NCI-H2081 treated with DMSO at 0.1 percent for 48 hours (cell line): ENCODE measurements around the gene PRAMEF13.
"Not testable (repeated sequence)": the region's sequence is repeated elsewhere in the genome, so short reads cannot be mapped to it uniquely, and the experiment has no call there.

Experiments
- DNase-seq: peaks from one replicate; lab custom pipeline; 2025; lab: John Stamatoyannopoulos, UW

PRAMEF13 gene, protein sequence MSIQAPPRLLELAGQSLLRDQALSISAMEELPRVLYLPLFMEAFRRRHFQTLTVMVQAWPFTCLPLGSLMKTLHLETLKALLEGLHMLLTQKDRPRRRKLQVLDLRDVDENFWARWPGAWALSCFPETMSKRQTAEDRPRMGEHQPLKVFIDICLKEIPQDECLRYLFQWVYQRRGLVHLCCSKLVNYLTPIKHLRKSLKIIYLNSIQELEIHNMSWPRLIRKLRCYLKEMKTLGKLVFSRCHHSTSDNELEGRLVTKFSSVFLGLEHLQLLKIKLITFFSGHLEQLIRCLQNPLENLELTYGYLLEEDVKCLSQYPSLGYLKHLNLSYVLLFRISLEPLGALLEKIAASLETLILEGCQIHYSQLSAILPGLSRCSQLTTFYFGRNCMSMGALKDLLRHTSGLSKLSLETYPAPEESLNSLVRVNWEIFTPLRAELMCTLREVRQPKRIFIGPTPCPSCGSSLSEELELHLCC

DNA sequence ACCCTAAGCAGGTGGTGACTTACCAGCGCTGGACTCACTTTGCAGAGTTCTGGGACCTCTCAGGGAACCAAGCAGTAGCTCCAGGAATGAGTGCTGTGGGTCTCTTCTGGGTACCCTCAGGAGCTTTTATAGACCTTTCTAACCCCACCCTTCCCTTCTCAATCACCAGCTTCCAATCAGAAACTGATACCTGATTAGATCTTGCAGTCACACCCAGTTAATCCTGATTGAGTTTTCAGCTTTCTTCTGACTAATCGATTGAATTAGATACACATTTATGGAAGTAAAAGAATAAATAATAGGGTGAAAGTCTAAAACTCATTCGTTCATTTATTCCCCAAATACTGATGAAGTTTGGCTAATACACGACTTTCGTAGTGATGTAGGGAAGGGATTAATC, at the start of gene PRAMEF13:
Gene PRAMEF13 (minus strand): TSS at position 101 of the 400 bp plus-strand sequence. CDS start 1,820 bp downstream, outside the sequence.
- not testable (repeated sequence) for DNase-seq

DNA sequence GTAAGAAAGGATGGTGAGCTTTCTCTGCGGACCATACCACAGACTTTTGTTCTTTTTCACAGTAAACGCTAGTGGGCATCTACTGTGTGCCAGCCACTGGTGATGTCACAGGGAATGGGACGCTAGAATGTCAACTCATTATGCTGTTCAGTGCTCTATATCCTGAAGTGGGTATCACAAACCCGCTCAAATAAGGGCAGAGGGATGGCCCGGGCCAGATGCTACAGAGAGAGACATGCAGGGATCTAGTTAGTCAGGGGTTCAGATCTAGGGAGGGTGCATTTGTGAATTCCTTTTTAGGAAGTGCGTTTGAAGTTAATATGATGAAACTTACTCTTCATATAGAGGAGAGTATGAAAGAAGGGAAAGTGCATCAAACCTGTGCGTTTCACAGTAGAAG, 45.9 kb upstream of the PRAMEF13 start:
- DNase-seq, result not testable (repeated sequence)

DNA sequence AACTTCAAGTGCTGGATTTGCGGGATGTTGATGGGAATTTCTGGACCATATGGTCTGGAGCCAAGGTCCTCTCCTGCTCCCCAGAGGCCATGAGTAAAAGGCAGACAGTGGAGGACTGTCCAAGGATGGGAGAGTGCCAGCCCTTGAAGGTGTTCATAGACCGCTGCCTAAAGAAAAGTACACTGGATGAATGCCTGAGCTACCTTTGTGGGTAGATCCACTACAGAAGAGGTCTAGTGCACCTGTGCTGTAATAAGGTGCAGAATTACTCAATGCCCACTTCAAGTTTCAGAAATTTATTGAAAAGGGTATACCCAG, 45.3 kb upstream of the PRAMEF13 start:
- DNase-seq, result not testable (repeated sequence)

DNA sequence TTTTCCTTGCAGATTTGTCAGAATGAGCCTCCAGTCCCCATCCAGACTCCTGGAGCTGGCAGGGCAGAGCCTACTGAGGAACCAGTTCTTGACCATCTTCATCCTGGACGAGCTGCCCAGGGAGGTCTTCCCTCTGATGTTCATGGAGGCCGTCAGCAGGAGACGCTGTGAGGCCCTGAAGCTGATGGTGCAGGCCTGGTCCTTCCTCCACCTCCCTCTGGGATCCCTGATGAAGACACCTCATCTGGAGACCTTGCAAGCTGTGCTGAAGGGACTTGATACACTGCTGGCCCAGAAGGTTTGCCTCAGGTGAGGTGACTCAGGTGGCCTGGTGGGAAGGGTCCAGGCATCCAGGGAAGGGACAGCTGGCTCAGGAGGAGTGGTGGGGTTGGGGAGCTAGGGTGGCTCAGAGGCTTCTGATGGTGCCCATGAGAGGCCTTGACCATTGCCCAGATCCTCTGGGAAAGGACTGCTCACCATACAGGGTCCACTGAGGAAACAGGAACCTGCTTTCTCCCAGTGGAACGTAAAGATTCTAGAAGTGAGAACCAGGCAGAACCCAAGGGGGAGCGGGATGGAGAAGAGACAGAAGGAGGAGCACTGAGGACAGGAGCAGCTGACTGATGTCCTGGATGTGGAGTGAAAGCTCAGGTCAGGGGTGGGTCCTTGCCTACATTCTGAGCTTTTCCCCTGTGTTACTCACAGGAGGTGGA, 44.8 kb upstream of the PRAMEF13 start:
- not testable (repeated sequence) for DNase-seq

DNA sequence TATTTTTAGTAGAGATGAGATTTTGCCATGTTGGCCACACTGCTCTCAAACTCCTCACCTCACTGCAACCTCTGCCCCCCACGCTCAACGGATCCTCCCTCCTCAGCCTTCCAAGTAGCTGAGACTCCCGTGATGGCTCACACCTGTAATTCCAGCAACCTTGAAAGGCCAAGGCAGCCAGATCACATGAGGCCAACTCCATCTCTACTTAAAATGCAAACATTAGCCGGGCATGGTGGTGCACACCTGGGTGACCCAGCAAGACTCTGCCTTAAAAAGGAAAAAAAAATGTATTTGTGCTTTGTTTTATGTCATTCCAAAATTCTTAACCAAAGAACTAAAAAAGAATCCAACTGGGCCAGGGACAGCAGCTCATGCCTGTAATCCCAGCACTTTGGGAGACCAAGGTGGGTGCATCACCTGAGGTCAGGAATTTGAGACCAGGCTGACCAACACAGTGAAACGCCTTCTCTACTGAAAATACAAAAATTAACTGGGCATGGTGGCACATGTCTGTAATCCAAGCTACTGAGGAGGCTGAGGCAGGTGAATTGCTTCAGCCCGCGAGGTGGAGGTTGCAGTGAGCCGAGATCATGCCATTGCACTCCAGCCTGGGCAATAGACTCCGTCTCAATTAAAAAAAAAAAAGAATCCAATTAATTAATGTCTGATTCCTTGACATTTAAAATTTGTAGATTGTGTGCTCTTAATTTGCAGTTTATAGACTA, 42.5 kb upstream of the PRAMEF13 start:
- not testable (repeated sequence) for DNase-seq

DNA sequence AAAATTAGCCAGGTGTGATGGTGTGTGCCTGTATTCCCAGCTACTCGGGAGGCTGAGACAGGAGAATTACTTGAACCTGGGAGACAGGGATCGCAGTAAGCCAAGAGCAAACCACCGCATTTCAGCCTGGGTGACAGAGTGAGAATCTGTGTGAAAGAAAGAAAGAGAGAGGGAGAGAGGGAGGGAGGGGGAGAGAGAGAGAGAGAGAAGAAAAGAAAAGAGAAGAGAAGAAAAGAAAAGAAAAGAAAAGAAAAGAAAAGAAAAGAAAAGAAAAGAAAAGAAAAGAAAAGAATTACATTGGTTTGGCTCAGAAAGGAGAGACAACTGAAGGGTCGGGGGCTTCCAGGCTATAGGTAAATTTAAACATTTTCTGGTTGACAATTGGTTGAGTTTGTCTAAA, 38.4 kb upstream of the PRAMEF13 start:
- DNase-seq, result not testable (repeated sequence)

DNA sequence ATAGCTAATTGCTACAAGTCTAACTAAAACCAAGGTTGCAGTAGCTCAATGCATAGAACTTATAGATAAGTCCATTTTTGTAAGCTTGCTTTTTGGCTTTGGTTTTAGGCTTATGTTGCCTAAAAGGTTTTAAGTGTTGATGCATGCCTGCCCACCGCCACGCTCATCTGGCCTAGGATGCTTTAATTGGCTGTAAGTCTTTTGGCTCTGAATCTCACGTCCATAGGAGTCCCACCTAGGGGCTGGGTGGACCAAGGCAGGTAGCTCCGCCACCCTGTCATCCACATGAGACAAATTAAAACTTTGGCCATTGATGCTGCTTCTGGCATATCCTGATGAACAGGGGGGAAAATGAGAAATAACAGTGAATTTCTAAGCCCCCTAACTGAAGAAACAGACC, 36.4 kb upstream of the PRAMEF13 start:
- DNase-seq, result not testable (repeated sequence)

DNA sequence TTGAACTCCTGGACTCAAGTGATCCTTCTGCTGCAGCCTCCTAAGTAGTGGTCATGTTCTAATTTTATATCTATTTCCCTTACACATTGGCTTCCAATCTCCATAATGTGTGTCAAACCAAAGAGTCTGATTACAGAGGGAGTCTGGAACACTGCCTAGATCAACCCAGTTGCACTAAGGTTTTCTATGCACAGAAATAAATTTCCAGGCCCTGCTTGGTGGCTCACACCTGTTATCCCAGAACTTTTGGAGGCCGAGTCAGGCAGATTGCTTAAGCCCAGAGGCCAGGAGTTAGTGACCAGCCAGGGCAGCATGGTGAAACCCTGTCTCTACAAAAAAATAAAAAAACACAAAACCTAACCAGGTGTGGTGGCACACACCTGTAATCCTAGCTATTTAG, 32.8 kb upstream of the PRAMEF13 start:
- not testable (repeated sequence) for DNase-seq

DNA sequence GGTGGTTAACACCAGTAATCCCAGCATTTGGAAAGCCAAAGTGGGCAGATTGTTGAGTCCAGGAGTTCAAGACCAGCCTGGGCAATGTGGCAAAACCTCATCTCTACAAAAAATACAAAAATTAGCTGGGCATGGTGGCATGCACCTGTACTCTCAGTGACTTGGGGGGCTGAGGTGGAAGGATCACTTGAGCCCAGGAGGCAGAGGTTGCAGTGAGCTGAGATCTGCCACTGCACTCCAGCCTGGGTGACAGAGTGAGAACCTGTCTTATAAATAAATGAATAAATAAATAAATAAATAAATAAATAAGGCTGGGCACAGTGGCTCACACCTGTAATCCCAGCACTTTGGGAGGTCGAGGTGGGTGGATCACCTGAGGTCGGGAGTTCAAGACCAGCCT, 30.8 kb upstream of the PRAMEF13 start:
- not testable (repeated sequence) for DNase-seq

DNA sequence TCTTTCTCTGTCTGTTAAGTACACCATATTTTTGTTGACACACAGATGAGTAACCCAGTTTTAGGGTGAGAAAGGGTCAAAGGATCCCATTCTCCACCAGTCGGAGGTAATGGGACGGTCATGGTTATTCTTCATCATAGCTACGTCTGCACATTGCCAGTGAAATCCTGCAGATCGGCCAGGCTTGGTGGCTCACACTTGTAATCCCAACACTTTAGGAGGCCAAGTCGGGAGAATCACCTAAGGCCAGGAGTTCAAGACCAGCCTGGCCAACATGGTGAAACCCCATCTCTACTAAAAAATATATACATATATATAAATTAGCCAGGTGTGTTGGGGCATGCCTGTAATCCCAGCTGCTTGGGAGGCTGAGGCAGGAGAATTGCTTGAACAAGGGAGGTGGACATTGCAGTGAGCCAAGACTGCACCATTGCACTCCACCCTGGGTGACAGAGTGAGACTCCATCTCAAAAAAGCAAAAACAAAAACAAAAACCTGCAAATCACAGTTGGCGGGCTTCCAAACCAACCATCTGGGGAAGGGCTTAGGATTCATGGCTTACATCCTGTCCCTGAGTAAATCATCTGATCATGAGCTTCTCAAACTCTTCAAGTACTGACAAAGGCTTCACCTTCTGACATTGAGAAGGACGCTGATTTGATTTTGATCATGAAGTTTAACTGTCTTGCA, 30.0 kb upstream of the PRAMEF13 start:
- not testable (repeated sequence) for DNase-seq

DNA sequence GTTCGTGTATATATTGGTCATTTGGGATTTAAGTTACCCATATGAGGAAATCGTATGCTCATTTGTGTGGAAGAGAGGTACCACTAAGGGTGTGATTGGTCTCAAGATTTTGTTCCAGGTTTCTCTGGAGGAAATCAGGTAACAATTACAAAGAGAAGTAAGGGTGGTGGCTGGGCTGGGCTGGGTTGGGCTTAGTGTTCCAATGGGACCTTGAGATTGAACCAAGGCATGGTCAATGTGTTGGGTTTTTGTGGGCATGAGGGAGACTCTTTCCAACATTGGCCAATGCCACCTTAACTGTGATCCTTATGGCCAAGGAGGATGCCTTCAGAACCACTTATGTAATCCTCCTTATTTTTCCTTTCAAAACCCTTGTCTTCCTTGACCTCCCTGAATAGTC, 29.4 kb upstream of the PRAMEF13 start:
- not testable (repeated sequence) for DNase-seq

DNA sequence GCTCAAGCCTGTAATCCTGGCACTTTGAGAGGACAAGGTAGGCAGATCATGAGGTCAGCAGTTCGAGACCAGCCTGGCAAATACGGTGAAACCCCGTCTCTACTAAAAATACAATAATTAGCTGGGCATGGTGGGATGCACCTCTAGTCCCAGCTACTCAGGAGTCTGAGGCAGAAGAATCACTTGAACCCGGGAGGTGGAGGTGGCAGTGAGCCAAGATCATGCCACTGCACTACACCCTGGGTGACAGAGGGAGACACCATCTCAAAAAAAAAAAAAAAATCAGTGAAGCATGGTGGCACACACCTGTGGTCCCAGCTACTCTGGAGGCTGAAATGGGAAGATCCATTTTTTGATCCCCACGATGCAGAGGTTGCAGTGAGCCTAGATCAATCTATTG, 28.9 kb upstream of the PRAMEF13 start:
- DNase-seq, result not testable (repeated sequence)

DNA sequence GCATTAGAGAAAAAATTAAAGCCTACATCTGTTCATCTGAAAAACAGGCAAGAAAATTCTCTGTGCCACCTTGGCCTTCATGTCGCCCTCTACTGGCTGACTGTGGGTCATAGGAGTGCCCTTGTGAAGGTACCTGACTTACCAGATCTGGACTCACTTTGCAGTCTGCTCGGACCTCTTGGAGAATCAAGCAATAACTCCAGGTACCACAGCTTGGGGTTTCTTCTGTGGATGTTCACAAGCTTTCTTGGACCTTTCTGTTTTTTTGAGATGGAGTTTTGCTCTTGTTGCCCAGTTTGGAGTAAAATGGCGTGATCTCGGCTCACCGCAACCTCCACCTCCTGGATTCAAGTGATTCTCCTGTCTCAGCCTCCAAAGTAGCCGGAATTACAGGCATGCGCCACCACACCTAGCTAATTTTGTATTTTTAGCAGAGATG, 27.2 kb upstream of the PRAMEF13 start:
- DNase-seq, result no peak

DNA sequence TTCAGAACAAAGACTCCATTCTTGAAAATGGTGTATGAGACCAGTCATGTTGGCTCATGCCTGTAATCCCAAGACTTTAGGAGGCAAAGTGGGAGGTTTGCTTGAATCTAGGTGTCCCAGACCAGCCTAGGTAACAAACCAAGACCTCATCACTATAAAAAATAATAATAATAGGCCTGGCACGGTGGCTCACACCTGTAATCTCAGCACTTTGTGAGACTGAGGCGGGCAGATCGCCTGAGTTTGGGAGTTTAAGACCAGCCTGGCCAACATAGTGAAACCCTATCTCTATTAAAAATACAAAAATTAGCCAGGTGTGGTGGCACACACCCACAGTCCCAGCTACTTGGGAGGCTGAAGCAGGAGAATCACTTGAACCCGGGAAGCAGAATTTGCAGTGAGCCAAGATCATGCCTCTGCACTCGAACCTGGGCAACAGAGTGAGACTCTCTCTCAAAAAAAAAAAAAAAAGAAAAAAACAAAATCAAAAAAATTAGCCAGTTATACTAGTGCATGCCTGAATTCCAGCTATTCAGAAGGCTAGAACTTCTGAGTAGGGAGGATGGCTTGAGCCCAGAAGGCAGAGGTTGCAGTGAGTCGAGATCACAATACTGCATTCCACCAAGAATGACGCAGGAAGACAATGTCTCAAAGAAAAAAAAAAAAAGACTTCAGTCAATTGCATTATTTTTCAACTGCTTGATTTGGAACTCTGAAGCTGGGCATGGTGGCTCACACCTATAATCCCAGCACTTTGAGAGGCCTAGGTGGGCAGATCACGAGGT, 26.3 kb upstream of the PRAMEF13 start:
- not testable (repeated sequence) for DNase-seq

DNA sequence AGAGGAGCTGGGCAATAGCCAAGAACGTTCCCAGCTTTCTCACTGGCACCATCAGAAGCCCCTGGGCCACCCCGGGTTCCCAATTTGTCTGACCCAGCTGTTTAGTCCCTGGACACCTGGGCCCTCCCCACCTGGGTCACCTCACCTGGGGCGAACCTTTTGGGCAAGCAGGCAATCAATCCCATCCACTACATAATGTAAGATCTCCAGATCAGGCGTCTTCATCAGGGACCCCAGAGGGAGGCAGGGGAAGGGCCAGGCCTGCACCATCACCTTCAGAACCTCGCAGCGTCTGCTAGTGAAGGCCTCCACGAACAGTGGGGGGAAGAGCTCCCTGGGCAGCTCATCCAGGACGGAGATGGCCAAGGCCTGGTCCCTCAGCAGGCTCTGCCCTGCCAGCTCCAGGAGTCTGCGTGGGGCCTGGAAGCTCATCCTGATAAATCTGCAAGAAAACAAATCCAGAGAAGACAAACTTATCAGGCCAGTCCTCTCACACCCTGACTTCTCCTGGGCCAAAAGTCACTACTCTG, 24.5 kb upstream of the PRAMEF13 start, which contains the start of gene PRAMEF18:
Gene PRAMEF18 (minus strand): TSS at position 480 of the 530 bp plus-strand sequence. CDS start 48 bp downstream, at position 432.
- not testable (repeated sequence) for DNase-seq

DNA sequence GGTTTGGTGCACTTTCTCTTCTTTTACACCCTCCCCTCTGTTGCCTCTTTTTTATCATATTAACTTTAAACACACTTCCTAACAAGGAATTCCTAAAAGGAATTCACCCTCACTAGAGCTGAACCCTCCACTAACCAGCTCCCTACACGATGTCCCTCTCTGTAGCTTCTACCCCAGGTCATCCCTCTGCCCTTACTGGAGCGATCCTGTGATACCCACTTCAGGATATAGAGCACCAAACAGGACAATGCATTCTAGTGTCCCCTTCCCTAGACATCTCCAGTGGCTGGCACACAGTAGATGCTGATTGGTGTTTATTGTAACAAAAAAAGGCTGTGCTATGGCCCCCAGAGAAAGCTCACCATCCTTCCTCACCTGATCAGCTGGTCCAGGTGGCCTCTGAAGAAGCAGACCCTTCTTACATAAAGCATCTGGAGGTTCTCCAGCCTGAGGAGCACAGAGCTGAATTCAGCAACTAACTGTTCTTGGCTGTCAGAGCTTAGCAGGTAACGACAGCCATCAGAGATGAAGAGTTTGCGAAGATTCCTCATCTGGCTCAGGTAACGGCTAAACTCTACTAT, 23.4 kb upstream of the PRAMEF13 start:
- no peak for DNase-seq

DNA sequence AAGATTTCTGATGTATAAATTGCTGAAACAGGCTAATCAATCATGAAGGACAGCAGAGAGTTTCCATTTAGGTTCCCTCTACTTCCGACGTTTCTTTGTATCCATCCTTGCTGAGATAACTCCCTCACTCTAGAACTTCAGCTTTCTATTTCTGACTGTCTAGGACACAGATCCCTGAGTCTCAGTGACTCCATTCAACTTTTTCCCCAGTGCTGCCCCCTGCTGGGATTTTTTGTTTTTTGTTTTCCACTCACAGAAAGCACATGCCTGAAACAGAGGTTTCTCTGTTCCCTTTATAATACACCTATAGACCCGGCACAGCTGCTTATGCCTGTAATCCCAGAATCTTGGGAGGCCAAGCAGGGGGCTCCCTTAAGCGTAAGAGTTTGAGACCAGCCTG, 21.6 kb upstream of the PRAMEF13 start:
- not testable (repeated sequence) for DNase-seq

DNA sequence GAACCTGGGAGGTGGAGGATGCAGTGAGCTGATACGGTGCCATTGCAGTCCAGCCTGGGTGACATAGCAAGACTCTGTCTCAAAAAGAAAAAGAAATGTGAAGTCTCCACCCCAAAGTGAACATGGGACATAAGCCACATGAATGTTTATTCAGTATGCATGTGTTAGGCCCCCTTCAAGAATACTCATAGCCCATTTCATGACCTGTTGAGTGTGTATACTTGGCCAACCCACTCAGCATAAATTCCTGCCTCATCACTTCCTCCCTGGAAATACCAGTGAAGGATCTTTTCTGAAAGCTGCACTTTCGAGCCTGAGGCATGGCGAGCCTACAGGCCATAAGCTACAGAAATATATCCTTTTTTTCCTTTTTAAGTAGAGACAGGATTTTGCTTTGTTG, 18.0 kb upstream of the PRAMEF13 start:
- not testable (repeated sequence) for DNase-seq

DNA sequence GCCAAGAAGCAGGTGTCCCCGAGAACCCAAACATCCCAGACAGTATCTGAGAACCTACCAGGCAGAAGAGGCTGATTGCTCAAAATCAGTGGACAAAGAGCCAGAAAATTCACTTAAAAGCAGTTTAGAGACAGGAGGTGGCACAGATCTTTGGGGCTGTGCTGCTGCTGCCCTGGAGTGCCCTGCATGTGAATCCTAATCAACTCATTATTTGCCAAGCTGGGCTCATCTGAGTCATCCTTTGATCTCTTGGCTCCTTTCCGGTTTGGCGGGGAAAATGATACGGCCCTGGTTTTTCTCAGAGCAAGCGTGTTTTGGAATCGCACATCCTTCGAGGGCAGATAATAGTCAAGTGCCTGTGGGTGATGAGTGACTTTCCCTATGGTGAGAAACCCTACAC, 15.4 kb upstream of the PRAMEF13 start:
- DNase-seq, result not testable (repeated sequence)

DNA sequence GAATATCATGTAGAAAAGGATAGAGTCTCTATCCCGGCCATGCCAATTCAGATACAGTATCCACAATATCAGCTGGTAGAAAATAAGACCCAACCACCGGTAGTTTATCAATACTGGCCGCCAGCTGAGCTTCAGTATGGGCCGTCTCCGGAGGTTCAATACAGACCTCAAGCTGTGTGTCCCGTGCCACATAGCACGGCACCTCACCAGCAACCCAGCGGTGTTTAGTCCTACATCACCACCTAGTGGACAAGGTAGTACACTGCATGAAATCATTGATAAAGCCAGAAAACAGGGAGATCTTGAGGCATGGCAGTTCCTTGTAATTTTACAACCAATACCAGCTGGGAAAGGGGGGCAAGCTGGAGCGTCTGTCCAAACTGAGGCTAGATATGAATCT, 7.5 kb upstream of the PRAMEF13 start:
- not testable (repeated sequence) for DNase-seq
